Measurements from ENCODE around the gene CALB2. TPM values are rescaled to one million over a fixed set of nuclear protein-coding genes. Genes with fewer than 3 reads are reported as not detected.

The CALB2 gene
- total RNA-seq, 1 experiment from 2014 or later = not detected

DNA sequence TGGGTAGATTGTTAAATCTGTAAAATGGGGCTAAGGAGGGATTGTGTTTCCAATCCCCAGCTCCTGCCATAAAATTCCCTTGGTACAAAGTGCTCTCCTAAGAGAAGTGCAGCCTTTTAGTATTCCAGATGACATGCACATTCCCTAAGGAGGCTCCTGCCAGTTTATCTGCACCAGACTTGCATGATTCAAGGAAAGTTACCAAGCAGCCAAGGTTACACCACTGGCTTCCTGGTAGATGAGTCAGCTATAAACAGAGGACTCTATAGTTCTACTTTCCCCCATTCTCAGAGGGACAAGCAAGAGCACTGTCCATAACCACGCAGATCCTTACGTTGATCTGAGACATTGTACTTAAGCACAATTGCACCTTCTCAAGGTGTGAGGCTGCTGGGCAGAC is 1.9 kb downstream of the CALB2 start:
- Histone ChIP-seq H3K27me3 (replicated peaks; ENCODE audit: insufficient read depth, low read depth, low read length, poor library complexity) (peaks cover 34% of the 10 kb centered on the region), H3K4me3 (ENCODE audit: low read depth, low read length, poor library complexity, severe bottlenecking) (no peak overlapping the region), H3K36me3 (ENCODE audit: insufficient read depth, low read length, poor library complexity, severe bottlenecking) (no peaks in the 10 kb centered on the region), H3K4me1 (ENCODE audit: insufficient read depth, low read length, poor library complexity, severe bottlenecking) (peaks cover 5% of the 10 kb centered on the region), H3K9me3 (ENCODE audit: low read depth, low read length, poor library complexity, severe bottlenecking) (no peaks in the 10 kb centered on the region), H3K27ac (ENCODE audit: low read depth, low read length, poor library complexity, severe bottlenecking) (no peak overlapping the region)
- TF ChIP-seq, protein P1, sequence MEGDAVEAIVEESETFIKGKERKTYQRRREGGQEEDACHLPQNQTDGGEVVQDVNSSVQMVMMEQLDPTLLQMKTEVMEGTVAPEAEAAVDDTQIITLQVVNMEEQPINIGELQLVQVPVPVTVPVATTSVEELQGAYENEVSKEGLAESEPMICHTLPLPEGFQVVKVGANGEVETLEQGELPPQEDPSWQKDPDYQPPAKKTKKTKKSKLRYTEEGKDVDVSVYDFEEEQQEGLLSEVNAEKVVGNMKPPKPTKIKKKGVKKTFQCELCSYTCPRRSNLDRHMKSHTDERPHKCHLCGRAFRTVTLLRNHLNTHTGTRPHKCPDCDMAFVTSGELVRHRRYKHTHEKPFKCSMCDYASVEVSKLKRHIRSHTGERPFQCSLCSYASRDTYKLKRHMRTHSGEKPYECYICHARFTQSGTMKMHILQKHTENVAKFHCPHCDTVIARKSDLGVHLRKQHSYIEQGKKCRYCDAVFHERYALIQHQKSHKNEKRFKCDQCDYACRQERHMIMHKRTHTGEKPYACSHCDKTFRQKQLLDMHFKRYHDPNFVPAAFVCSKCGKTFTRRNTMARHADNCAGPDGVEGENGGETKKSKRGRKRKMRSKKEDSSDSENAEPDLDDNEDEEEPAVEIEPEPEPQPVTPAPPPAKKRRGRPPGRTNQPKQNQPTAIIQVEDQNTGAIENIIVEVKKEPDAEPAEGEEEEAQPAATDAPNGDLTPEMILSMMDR (conservative IDR thresholded peaks at IDR 0.05; ENCODE audit: low read depth, low read length) = no peak
- TF ChIP-seq EZH2 (IDR thresholded peaks at IDR 0.05; ENCODE audit: borderline replicate concordance, low read depth, low read length, poor library complexity, severe bottlenecking) = no peak
- no TSS peak for BruUV-seq (replicated peaks)
- ChIA-PET CTCF (no interaction called here), POLR2A (ENCODE audit: low non-redundant PET) (no interaction called here)
- no peak for DNase-seq (ENCODE audit: low spot score)
- intact Hi-C loops (cut with micrococcal nuclease; ENCODE audit: unreplicated experiment) = loop anchor here (10.0 kb wide), 1 partner anchor 676 kb away; the partner anchor contains the start of gene MTSS2

DNA sequence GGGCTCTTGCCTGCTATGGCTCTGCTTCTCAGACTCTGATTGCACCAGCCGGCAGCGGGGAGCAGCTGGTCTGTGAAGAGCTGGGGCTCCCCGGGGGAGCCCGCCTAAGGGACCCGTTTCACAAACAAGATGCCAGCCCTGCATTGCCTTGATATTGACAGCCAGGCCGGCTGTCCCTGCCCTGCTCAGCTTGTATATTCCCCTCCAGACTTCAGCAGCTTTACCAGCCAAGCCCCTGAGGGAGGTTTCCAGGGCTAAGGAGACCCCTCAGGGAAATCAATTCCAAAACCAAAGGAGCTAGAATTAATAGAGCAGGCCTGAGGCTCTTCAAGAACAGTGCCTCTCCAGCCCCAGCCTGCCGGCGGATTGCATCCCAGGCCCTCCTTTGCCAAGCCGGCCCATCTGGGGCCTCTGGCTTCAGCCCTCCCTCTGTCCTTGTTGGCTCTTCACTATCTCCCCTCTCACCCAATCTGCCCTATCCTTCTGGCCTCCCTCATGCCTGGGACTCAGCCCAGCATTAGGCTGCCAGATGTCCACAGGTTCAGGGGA is 5.7 kb downstream of the CALB2 start:
- H3K9me3 ChIP-seq (ENCODE audit: low read depth, low read length, poor library complexity, severe bottlenecking) = no peaks in the 10 kb centered on the region
- POLR2A ChIA-PET (ENCODE audit: low non-redundant PET) = no interaction called here
- no peaks in the 10 kb centered on the region for H3K4me1 ChIP-seq (ENCODE audit: insufficient read depth, low read length, poor library complexity, severe bottlenecking)
- no peak overlapping the region for H3K27ac ChIP-seq (ENCODE audit: low read depth, low read length, poor library complexity, severe bottlenecking)
- no peak for TF ChIP-seq EZH2 (IDR thresholded peaks at IDR 0.05; ENCODE audit: borderline replicate concordance, low read depth, low read length, poor library complexity, severe bottlenecking)
- TF ChIP-seq, protein P1 (conservative IDR thresholded peaks at IDR 0.05; ENCODE audit: low read depth, low read length) = no peak
- no peak overlapping the region for H3K4me3 ChIP-seq (ENCODE audit: low read depth, low read length, poor library complexity, severe bottlenecking)
- CTCF ChIA-PET = no interaction called here
- H3K27me3 ChIP-seq (replicated peaks; ENCODE audit: insufficient read depth, low read depth, low read length, poor library complexity) = peaks cover 32% of the 10 kb centered on the region
- no peak for DNase-seq (ENCODE audit: low spot score)
- BruUV-seq (replicated peaks) = no TSS peak
- intact Hi-C loops (cut with micrococcal nuclease; ENCODE audit: unreplicated experiment) = loop anchor here (10.0 kb wide), 1 partner anchor 679 kb away; the partner anchor contains the start of gene MTSS2
- H3K36me3 ChIP-seq (ENCODE audit: insufficient read depth, low read length, poor library complexity, severe bottlenecking) = no peaks in the 10 kb centered on the region

DNA sequence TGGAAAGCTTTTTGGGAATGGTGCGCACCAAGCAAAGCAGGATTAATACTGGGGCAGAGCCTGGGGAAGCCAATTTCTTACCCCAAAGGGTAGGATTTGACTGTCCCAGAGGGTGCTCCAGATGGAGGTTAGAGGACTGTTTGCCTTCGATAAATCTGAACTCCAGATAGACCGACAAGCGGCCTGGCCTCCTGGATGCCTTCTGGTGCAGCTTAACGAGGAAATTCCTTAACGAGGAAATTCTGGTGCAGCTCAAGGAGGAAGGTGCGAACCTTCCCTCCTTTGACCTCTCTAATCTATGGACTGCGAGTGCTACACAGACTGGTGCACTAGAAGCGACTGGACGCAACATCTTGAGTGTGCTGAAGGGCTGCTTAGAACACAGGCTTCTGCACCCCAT is 6.5 kb downstream of the CALB2 start:
- TF ChIP-seq EZH2 (IDR thresholded peaks at IDR 0.05; ENCODE audit: borderline replicate concordance, low read depth, low read length, poor library complexity, severe bottlenecking) = no peak
- Histone ChIP-seq H3K4me3 (ENCODE audit: low read depth, low read length, poor library complexity, severe bottlenecking) (no peak overlapping the region), H3K4me1 (ENCODE audit: insufficient read depth, low read length, poor library complexity, severe bottlenecking) (no peaks in the 10 kb centered on the region), H3K36me3 (ENCODE audit: insufficient read depth, low read length, poor library complexity, severe bottlenecking) (no peaks in the 10 kb centered on the region), H3K27me3 (replicated peaks; ENCODE audit: insufficient read depth, low read depth, low read length, poor library complexity) (peaks cover 38% of the 10 kb centered on the region), H3K9me3 (ENCODE audit: low read depth, low read length, poor library complexity, severe bottlenecking) (no peaks in the 10 kb centered on the region), H3K27ac (ENCODE audit: low read depth, low read length, poor library complexity, severe bottlenecking) (no peak overlapping the region)
- no peak for DNase-seq (ENCODE audit: low spot score)
- ChIA-PET POLR2A (ENCODE audit: low non-redundant PET) (no interaction called here), CTCF (no interaction called here)
- BruUV-seq (replicated peaks) = no TSS peak
- intact Hi-C loops (cut with micrococcal nuclease; ENCODE audit: unreplicated experiment) = loop anchor here (10.0 kb wide), 1 partner anchor 680 kb away; the partner anchor contains the start of gene MTSS2

Measured in A673 (cell line).